ENCODE data around the gene CMC2.

The CMC2 gene

DNA sequence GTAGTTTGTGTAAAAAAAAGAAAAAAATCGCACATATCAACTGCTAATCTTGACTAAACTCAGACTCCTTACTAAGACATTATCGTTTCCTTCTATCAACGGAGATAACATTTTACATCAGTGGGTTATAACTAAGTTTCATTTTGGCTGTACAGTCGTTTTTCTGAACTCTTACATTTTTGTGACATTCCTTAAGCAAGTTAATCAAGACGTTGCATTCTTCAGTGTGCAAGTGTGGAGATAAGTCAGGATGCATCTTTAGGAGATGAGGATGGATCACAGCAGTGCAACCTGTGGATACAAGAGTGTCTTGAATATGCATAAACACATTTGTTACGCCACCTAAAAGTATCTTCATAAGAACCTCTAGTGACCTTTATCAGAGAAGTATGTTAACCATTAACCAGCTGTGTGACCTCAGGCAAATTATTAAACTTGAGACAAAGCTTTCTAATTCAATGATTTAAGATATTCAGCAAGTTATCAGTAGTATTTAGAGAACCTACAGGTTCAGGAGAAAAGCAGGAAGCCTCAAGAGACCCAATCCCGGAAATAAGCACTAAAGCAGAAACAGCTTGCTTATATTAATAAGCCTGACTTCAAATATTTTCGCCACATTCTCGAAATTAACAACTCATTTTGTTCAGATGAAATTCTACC lies 9.4 kb downstream of the CMC2 start:
- POLR2A ChIA-PET = interaction anchor here (2.5 kb wide), 1 partner anchor 10 kb away, joined by 10 read pairs; the partner anchor contains the start of genes CENPN and CMC2
- DNase-seq (ENCODE audit: extremely low spot score) = no peak
- TF ChIP-seq BHLHE40 (IDR thresholded peaks at IDR 0.05; ENCODE audit: borderline replicate concordance) = no peak
- no peak for TF ChIP-seq CTBP1 (IDR thresholded peaks at IDR 0.05; ENCODE audit: borderline replicate concordance)
- no peak for TF ChIP-seq LEF1 (IDR thresholded peaks at IDR 0.05; ENCODE audit: borderline replicate concordance)
- no peak for TF ChIP-seq SP1 (IDR thresholded peaks at IDR 0.05)
- TF ChIP-seq FOXA1 (IDR thresholded peaks at IDR 0.05) = no peak
- CTCF ChIA-PET = interaction anchor here (0.7 kb wide), 1 partner anchor 10 kb away, joined by 3 read pairs; the partner anchor contains the start of gene CENPN

DNA sequence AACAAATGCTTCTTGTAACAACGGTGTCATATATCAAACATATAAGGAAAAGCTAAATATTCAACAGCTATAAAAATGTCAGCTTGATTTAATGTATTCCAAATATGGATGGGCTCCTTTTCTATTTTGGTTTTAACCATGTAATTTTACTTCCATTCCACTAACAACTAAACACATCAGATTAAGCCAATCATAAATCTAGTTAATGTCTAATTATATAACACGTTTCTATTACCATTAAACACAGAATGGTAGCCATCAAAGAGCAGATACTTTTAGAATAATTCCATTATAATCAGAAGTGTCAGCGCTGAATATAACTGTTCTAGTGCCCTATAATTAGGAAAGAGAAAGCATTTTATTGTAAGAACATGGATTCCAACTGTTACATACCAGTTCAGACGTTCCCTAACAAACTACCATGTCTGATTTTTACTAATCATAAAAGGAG lies 10.0 kb downstream of the CMC2 start:
- POLR2A ChIA-PET = interaction anchor here (2.5 kb wide), 1 partner anchor 10 kb away, joined by 10 read pairs; the partner anchor contains the start of genes CENPN and CMC2
- CTCF ChIA-PET = no interaction called here
- no peak for DNase-seq (ENCODE audit: extremely low spot score)
- TF ChIP-seq CTBP1 (IDR thresholded peaks at IDR 0.05; ENCODE audit: borderline replicate concordance) (peak; percentile 71; the same call in 1 of the 2 replicates), SUZ12 (IDR thresholded peaks at IDR 0.05) (no peak), NFRKB (IDR thresholded peaks at IDR 0.05) (no peak), ELF4 (IDR thresholded peaks at IDR 0.05) (no peak), HDGF (IDR thresholded peaks at IDR 0.05; ENCODE audit: borderline replicate concordance) (no peak), LEF1 (IDR thresholded peaks at IDR 0.05; ENCODE audit: borderline replicate concordance) (no peak), FOXK2 (IDR thresholded peaks at IDR 0.05) (no peak), BHLHE40 (IDR thresholded peaks at IDR 0.05; ENCODE audit: borderline replicate concordance) (no peak), ARNT (IDR thresholded peaks at IDR 0.05) (no peak), PKNOX1 (IDR thresholded peaks at IDR 0.05) (peak; percentile 97), FOXA1 (IDR thresholded peaks at IDR 0.05) (0 out of 2 replicates have a peak, but pooled peaks have one; percentile 16)

DNA sequence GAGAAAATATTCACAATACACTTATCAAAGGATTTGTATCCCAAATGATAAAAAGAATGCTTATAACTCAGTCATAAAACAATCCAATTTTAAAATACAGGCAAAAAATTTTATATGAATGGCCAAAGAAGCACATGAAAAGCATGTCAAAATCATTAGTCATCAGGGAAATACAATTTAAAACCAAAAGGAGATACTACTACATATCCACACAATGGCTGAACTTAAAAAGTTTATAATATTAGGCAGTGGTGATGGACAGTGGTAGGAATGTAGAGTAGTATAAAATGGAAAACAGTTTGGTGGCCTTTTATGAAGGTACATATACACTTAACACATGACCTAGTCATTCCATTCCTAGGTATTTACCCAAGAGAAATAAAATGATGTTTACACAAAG lies 12.2 kb downstream of the CMC2 start:
- CTCF ChIA-PET = interaction anchor here (1.4 kb wide), 1 partner anchor 20 kb away, joined by 4 read pairs; no protein-coding TSS in a partner anchor

GRCh38 chr16:80993834-80994233 lies 12.9 kb downstream of the CMC2 start:
- ChIA-PET POLR2A (interaction anchor here (0.9 kb wide), 1 partner anchor 83 kb away, joined by 3 read pairs; the partner anchor contains the start of gene C16orf46), CTCF (interaction anchor here (1.4 to 1.9 kb wide), 2 partner anchors 11 to 19 kb away, joined by 4 to 7 read pairs; no protein-coding TSS in a partner anchor)
- DNase-seq (ENCODE audit: extremely low spot score) = no peak
- no peak for TF ChIP-seq LEF1 (IDR thresholded peaks at IDR 0.05; ENCODE audit: borderline replicate concordance)
- no peak for TF ChIP-seq FOXK2 (IDR thresholded peaks at IDR 0.05)
- no peak for TF ChIP-seq FOXA1 (IDR thresholded peaks at IDR 0.05)
- TF ChIP-seq NFRKB (IDR thresholded peaks at IDR 0.05) = no peak
- TF ChIP-seq FOXM1 (IDR thresholded peaks at IDR 0.05; ENCODE audit: borderline replicate concordance) = no peak
- TF ChIP-seq L3MBTL2 (conservative IDR thresholded peaks at IDR 0.05) = no peak
- no peak for TF ChIP-seq BHLHE40 (IDR thresholded peaks at IDR 0.05; ENCODE audit: borderline replicate concordance)
- TF ChIP-seq TARDBP (IDR thresholded peaks at IDR 0.05) = no peak
- TF ChIP-seq SP1 (IDR thresholded peaks at IDR 0.05) = no peak
- TF ChIP-seq CTBP1 (IDR thresholded peaks at IDR 0.05; ENCODE audit: borderline replicate concordance) = no peak
- TF ChIP-seq ARNT (IDR thresholded peaks at IDR 0.05) = no peak
- no peak for TF ChIP-seq ZNF384 (IDR thresholded peaks at IDR 0.05)
- no peak for TF ChIP-seq PKNOX1 (IDR thresholded peaks at IDR 0.05)
- no peak for TF ChIP-seq ELF4 (IDR thresholded peaks at IDR 0.05)
- TF ChIP-seq SUZ12 (IDR thresholded peaks at IDR 0.05) = no peak
- TF ChIP-seq HDGF (IDR thresholded peaks at IDR 0.05; ENCODE audit: borderline replicate concordance) = no peak

More for the DNA sequence above, 12.2 kb downstream of the CMC2 start:
- POLR2A ChIA-PET = no interaction called here
- no peak for TF ChIP-seq CTBP1 (IDR thresholded peaks at IDR 0.05; ENCODE audit: borderline replicate concordance)
- no peak for DNase-seq (ENCODE audit: extremely low spot score)

DNA sequence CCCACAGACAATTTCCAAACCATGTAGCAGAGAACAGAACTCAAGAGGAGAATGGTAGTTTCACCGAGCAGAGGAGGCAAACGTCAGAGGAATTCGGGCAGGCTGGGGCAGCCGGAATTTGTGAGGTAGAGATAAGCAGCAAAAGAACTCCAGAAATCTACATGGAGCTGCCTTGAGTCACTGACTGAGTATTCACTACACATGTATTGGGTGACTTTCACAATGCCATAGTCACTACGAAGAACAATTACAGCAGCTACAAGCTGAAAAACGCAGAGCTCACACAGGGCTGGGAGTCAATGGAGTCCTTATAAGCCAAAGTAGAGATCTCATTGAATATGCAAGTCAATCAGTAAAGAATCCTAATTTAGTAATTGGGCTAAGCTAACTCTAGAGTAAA lies 13.4 kb downstream of the CMC2 start:
- no peak for DNase-seq (ENCODE audit: extremely low spot score)
- ChIA-PET POLR2A (interaction anchor here (0.9 kb wide), 2 partner anchors 14 to 84 kb away, joined by 3 to 4 read pairs; partner anchors contain the start of genes C16orf46, CENPN and CMC2), CTCF (interaction anchor here (1.4 to 1.9 kb wide), 2 partner anchors 12 to 18 kb away, joined by 4 to 7 read pairs; no protein-coding TSS in a partner anchor)
- TF ChIP-seq PKNOX1 (IDR thresholded peaks at IDR 0.05) (no peak), FOXA1 (IDR thresholded peaks at IDR 0.05) (no peak), ELF4 (IDR thresholded peaks at IDR 0.05) (no peak), SP1 (IDR thresholded peaks at IDR 0.05) (no peak), NFRKB (IDR thresholded peaks at IDR 0.05) (no peak), LEF1 (IDR thresholded peaks at IDR 0.05; ENCODE audit: borderline replicate concordance) (no peak), BHLHE40 (IDR thresholded peaks at IDR 0.05; ENCODE audit: borderline replicate concordance) (no peak), CTBP1 (IDR thresholded peaks at IDR 0.05; ENCODE audit: borderline replicate concordance) (no peak), TARDBP (IDR thresholded peaks at IDR 0.05) (no peak), ARNT (IDR thresholded peaks at IDR 0.05) (no peak), L3MBTL2 (conservative IDR thresholded peaks at IDR 0.05) (no peak), ZNF384 (IDR thresholded peaks at IDR 0.05) (no peak), FOXM1 (IDR thresholded peaks at IDR 0.05; ENCODE audit: borderline replicate concordance) (no peak), SUZ12 (IDR thresholded peaks at IDR 0.05) (no peak)
